Measurements from ENCODE around the gene GAREM2.

DNA sequence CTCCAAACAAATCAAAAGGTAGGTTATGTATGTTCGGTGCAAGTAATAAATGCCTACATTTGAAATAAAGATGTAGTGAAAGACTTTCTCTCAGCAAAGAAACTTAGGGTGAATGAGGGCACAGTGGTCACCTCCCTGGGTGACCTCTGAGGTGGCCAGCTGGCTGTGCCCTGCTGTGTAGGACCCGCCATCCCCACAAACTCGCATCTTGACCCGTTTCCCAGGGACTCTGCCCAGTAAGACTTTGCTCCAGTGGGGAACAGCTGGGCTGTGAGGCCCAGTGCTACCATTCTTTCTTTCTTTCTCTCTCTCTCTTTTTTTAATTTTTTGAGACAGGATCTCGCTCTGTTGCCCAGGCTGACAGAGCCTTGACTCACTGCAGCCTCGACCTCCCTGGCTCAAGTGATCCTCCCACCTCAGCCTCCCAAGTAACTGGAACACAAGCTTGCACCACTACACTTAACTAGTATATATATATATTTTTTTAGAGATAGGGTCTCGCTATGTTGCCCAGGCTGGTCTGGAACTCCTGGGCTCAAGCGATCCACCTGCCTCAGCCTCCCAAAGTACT, 8.2 kb upstream of the GAREM2 start:
- TF ChIP-seq RAD21 (IDR thresholded peaks at IDR 0.05; ENCODE audit: low read depth) (no peak), REST (IDR thresholded peaks at IDR 0.05; ENCODE audit: low read depth) (no peak), FOXM1 (IDR thresholded peaks at IDR 0.05; ENCODE audit: borderline replicate concordance, low read depth) (no peak), TEAD4 (IDR thresholded peaks at IDR 0.05) (no peak), CEBPB (IDR thresholded peaks at IDR 0.05) (no peak), MAX (IDR thresholded peaks at IDR 0.05) (no peak), CREB1 (IDR thresholded peaks at IDR 0.05; ENCODE audit: low read depth) (no peak), EP300 (IDR thresholded peaks at IDR 0.05; ENCODE audit: borderline replicate concordance) (no peak), TAF1 (IDR thresholded peaks at IDR 0.05; ENCODE audit: low read depth) (no peak)
- TF ChIP-seq, protein P1, sequence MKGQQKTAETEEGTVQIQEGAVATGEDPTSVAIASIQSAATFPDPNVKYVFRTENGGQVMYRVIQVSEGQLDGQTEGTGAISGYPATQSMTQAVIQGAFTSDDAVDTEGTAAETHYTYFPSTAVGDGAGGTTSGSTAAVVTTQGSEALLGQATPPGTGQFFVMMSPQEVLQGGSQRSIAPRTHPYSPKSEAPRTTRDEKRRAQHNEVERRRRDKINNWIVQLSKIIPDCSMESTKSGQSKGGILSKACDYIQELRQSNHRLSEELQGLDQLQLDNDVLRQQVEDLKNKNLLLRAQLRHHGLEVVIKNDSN (IDR thresholded peaks at IDR 0.05), result no peak
